PC-3 (cell line): ENCODE data around the gene BACE2. TPM values are rescaled to one million over a fixed set of nuclear protein-coding genes. Genes with fewer than 3 reads are reported as not detected.
"Not testable (repeated sequence)": the region's sequence is repeated elsewhere in the genome, so short reads cannot be mapped to it uniquely, and the experiment has no call there.

Experiments used
- ATAC-seq: fragments of 200-7000 bp; cut with Tn5 transposase; 2 replicates; pipeline ENCODE4 v1.9.1; 2020; ENCODE audit warnings: mild to moderate bottlenecking, moderate library complexity
- BruUV-seq: library from RNA; stranded (reverse); fragments of 400-500 nt; replicated peaks from 2 replicates; lab custom pipeline; 2021; lab: Mats Ljungman, UMichigan
- CTCF ChIA-PET: fragments of 300-600 bp; sonication (Branson Sonifier 250); formaldehyde crosslinking; loops from one replicate; lab custom pipeline; 2022; ENCODE audit warnings: antibody characterized with exemption; lab: Charles Lee
- POLR2A ChIA-PET: fragments of 300-600 bp; sonication (Branson Sonifier 250); formaldehyde crosslinking; loops from one replicate; lab custom pipeline; 2022; ENCODE audit warnings: antibody characterized with exemption; ENCODE audit not compliant: unreplicated experiment; lab: Charles Lee
- DNase-seq: peaks from one replicate; pipeline ENCODE4 v3.0.0-alpha.2; 2015
- H2AFZ ChIP-seq: fragments of 300-600 bp; sonication (generic); 2 replicates; pipeline ENCODE4 v1.6.0; 2016; ENCODE audit warnings: antibody characterized with exemption, low read length
- H3F3A ChIP-seq: fragments of 300-600 bp; sonication (generic); one replicate; pipeline ENCODE4 v1.6.0; 2017; ENCODE audit warnings: antibody characterized with exemption, low read length, control low read depth, mild to moderate bottlenecking; ENCODE audit not compliant: unreplicated experiment
- H3K27ac ChIP-seq: fragments of 300-600 bp; sonication (generic); 2 replicates; pipeline ENCODE4 v1.5.1; 2016; ENCODE audit warnings: mild to moderate bottlenecking, low read length
- H3K27me3 ChIP-seq: fragments of 300-600 bp; sonication (generic); 2 replicates; pipeline ENCODE4 v1.6.1; 2016; ENCODE audit warnings: low read length, mixed read lengths
- H3K36me3 ChIP-seq: fragments of 300-600 bp; sonication (generic); 2 replicates; pipeline ENCODE4 v1.6.1; 2016; ENCODE audit warnings: low read depth, mixed run types, low read length, mixed read lengths
- H3K4me1 ChIP-seq: fragments of 300-600 bp; sonication (generic); 2 replicates; pipeline ENCODE4 v1.5.1; 2016; ENCODE audit warnings: low read length; ENCODE audit not compliant: insufficient read depth
- H3K4me2 ChIP-seq: fragments of 300-600 bp; sonication (generic); 2 replicates; pipeline ENCODE4 v1.6.0; 2016; ENCODE audit warnings: low read length
- H3K4me3 ChIP-seq: fragments of 300-600 bp; sonication (generic); 2 replicates; pipeline ENCODE4 v1.5.1; 2016; ENCODE audit warnings: mild to moderate bottlenecking, low read length, mixed read lengths
- H3K79me2 ChIP-seq: fragments of 300-600 bp; sonication (generic); 2 replicates; pipeline ENCODE4 v1.6.1; 2017; ENCODE audit warnings: low read length, mixed read lengths
- H3K9ac ChIP-seq: fragments of 300-600 bp; sonication (generic); 2 replicates; pipeline ENCODE4 v1.6.0; 2016; ENCODE audit warnings: mild to moderate bottlenecking, low read length
- H3K9me2 ChIP-seq: fragments of 300-600 bp; sonication (generic); replicated peaks from 2 replicates; pipeline ENCODE4 v1.6.1; 2016; ENCODE audit warnings: mixed run types, low read length, mixed read lengths
- H3K9me3 ChIP-seq: fragments of 300-600 bp; sonication (generic); 2 replicates; pipeline ENCODE4 v1.6.1; 2016; ENCODE audit warnings: low read length, mixed read lengths
- H4K20me1 ChIP-seq: fragments of 300-600 bp; sonication (generic); 2 replicates; pipeline ENCODE4 v1.6.1; 2016; ENCODE audit warnings: low read length, mixed read lengths
- EZH2 ChIP-seq: fragments of 300-600 bp; sonication (generic); IDR thresholded peaks from one replicate; pipeline ENCODE4 v1.6.1; 2017; ENCODE audit warnings: antibody characterized with exemption, mild to moderate bottlenecking, low read length; ENCODE audit not compliant: unreplicated experiment
- EZH2phosphoT487 ChIP-seq: fragments of 300-600 bp; sonication (generic); IDR thresholded peaks from 2 replicates; pipeline ENCODE4 v1.6.1; 2018; ENCODE audit warnings: mild to moderate bottlenecking, antibody characterized with exemption, low read length, borderline replicate concordance
- intact Hi-C: fragments of 100-400 bp; cut with micrococcal nuclease; formaldehyde crosslinking; loops from 2 replicates; pipeline ENCODE4 v1.9.0; 2023
- total RNA-seq: library from RNA; depleted of rRNA; stranded (reverse); fragments of >200 nt; gene quantifications from 2 replicates; pipeline ENCODE4 v1.2.3, GENCODE V29; 2014
- TF ChIP-seq, protein P1 (sequence below): fragments of 300-600 bp; sonication (generic); conservative IDR thresholded peaks from 2 replicates; pipeline ENCODE4 v1.5.1; 2017; ENCODE audit warnings: antibody characterized with exemption, low read depth, mild to moderate bottlenecking, low read length

BACE2 gene
- total RNA-seq, 1 experiment from 2014 or later = 89.2 TPM

DNA sequence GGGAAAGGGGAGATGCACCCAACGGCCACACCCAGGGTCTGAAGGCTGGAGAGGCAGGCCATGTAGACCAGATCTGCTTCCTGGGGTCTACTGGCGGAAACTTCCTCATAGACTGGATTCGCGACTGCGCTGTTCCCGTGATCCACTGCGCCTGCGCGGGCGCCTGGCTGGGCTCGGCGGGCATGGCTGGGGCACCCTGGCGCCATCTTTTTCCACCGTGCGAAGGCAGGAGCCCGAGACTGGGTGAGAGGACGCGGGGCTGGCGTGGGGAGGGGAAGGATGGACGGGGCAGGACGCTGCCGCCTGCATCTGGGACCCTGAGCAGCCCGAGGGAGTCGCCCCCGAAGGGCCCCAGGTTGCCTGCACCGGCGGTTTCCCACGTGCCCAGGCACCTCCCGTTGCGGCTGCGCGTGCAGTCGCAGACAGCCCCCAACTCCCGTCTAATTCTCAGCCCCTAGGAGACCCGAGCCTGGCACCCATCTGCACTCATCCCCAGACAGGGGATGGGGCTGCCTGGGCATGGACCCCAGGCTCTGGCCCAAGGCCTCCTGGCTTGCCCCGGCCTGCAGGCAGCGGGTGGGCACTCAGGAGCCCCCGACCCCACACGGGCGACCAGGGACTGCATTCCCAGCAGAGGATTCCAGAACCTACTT lies 136.2 kb downstream of the BACE2 start:
- H3K9ac ChIP-seq = no peak overlapping the region
- H3K4me1 ChIP-seq = no peaks in the 10 kb centered on the region
- ChIA-PET POLR2A (no interaction called here), CTCF (no interaction called here)
- no peak overlapping the region for H3K4me3 ChIP-seq
- H3K4me2 ChIP-seq = no peak overlapping the region
- no peak for DNase-seq
- no peaks in the 10 kb centered on the region for H3K36me3 ChIP-seq
- H4K20me1 ChIP-seq = no peaks in the 10 kb centered on the region
- peaks cover 39% of the 10 kb centered on the region; the same call in 1 of the 2 replicates for H3K27me3 ChIP-seq
- H3F3A ChIP-seq = no peaks in the 10 kb centered on the region
- no peak overlapping the region for H3K27ac ChIP-seq
- TF ChIP-seq EZH2phosphoT487 = no peak
- TF ChIP-seq, protein P1, sequence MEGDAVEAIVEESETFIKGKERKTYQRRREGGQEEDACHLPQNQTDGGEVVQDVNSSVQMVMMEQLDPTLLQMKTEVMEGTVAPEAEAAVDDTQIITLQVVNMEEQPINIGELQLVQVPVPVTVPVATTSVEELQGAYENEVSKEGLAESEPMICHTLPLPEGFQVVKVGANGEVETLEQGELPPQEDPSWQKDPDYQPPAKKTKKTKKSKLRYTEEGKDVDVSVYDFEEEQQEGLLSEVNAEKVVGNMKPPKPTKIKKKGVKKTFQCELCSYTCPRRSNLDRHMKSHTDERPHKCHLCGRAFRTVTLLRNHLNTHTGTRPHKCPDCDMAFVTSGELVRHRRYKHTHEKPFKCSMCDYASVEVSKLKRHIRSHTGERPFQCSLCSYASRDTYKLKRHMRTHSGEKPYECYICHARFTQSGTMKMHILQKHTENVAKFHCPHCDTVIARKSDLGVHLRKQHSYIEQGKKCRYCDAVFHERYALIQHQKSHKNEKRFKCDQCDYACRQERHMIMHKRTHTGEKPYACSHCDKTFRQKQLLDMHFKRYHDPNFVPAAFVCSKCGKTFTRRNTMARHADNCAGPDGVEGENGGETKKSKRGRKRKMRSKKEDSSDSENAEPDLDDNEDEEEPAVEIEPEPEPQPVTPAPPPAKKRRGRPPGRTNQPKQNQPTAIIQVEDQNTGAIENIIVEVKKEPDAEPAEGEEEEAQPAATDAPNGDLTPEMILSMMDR = no peak
- no peak for TF ChIP-seq EZH2
- intact Hi-C loops = no loop called here
- H3K9me3 ChIP-seq = no peaks in the 10 kb centered on the region
- H3K79me2 ChIP-seq = no peaks in the 10 kb centered on the region
- no peak for ATAC-seq
- H3K9me2 ChIP-seq = no peaks in the 10 kb centered on the region
- no TSS peak for BruUV-seq
- H2AFZ ChIP-seq = no peak overlapping the region

DNA sequence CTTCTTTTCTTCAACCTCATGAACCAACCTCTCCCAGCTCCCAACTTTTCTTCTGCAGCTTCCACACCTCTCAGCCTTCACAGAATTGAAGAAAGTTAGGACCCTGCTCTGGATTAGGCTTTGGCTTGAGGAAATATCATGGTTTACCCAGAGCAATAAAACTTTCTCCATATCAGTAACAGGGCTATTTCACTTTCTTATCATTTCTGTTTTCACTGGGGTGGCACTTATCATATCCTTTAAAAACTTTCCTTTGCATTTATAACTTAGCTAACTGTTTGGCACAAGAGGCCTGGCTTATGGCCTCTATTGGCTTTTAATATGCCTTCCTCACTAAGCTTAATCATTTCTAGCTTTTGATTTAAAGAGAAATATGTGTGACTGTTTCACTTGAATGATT lies 139.3 kb downstream of the BACE2 start:
- Histone ChIP-seq H3K4me3 (no peak overlapping the region), H3K36me3 (no peaks in the 10 kb centered on the region), H4K20me1 (no peaks in the 10 kb centered on the region), H3F3A (no peaks in the 10 kb centered on the region), H3K27ac (no peak overlapping the region), H3K4me1 (no peaks in the 10 kb centered on the region), H3K9ac (no peak overlapping the region), H3K27me3 (peaks cover 55% of the 10 kb centered on the region; the same call in 1 of the 2 replicates), H3K9me2 (no peaks in the 10 kb centered on the region), H3K79me2 (no peaks in the 10 kb centered on the region), H3K4me2 (no peak overlapping the region), H3K9me3 (no peaks in the 10 kb centered on the region), H2AFZ (no peak overlapping the region)
- TF ChIP-seq EZH2 (no peak), EZH2phosphoT487 (no peak)
- TF ChIP-seq, protein P1 = no peak
- ChIA-PET POLR2A (interaction anchor here (0.6 kb wide), 1 partner anchor 780 kb away, joined by 3 read pairs; no protein-coding TSS in a partner anchor), CTCF (no interaction called here)
- intact Hi-C loops = no loop called here
- no peak for DNase-seq
- BruUV-seq = no TSS peak
- ATAC-seq = no peak

DNA sequence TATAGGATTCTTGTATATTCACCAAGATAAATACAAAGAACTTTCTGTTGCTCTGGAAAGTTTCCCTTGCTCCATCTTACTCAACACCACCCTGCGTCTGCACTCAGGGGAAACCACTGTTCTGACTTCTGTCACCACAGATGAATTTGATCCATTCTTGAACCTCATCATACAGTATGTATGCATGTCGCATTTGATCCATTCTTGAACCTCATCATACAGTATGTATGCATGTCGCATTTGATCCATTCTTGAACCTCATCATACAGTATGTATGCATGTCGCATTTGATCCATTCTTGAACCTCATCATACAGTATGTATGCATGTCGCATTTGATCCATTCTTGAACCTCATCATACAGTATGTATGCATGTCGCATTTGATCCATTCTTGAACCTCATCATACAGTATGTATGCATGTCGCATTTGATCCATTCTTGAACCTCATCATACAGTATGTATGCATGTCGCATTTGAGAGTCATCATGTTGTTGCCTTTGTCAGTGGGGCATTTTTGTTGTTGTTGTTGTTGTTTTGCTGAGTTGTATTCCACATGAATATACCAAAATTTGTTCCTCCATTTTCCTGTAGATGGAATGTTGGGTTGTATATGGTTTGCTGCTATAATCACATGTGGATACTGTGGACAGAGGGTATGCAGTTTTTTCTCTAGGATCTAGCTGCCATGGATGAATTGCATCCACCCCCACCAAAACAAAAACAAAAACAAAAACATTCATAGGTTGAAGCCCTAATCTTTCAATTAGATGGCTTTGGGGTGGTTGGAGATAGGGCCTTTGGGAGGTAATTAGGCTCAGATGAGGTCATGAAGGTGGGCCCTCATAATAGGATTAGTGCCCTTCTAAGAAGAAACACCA lies 145.6 kb downstream of the BACE2 start:
- H3K4me2 ChIP-seq, intact Hi-C loops, H3K9ac ChIP-seq, H3K27ac ChIP-seq, POLR2A ChIA-PET, H3F3A ChIP-seq, H3K4me3 ChIP-seq, H2AFZ ChIP-seq, ATAC-seq, CTCF ChIA-PET, BruUV-seq, H3K79me2 ChIP-seq, DNase-seq, H4K20me1 ChIP-seq, H3K9me3 ChIP-seq, H3K4me1 ChIP-seq, H3K36me3 ChIP-seq, H3K9me2 ChIP-seq: not testable (repeated sequence)
- H3K27me3 ChIP-seq = peaks cover 80% of the 10 kb centered on the region
